Measurements from ENCODE around the gene TOX2.

The TOX2 gene

GRCh38 chr20:44006126-44006525, 91.5 kb downstream of the TOX2 start:
- H3K36me3 Mint-ChIP-seq (ENCODE audit: low read depth): no peaks in the 10 kb centered on the region
- peaks cover 43% of the 10 kb centered on the region for H3K27me3 Mint-ChIP-seq
- H3K9me3 Mint-ChIP-seq: no peaks in the 10 kb centered on the region
- H3K4me1 Mint-ChIP-seq (ENCODE audit: low read depth): no peaks in the 10 kb centered on the region
- no peak overlapping the region for H3K27ac Mint-ChIP-seq
- intact Hi-C loops (cut with micrococcal nuclease): no loop called here
- no peak overlapping the region for H3K4me3 Mint-ChIP-seq

GRCh38 chr20:44006578-44006977, 91.9 kb downstream of the TOX2 start:
- H3K27ac Mint-ChIP-seq: no peak overlapping the region
- no peaks in the 10 kb centered on the region for H3K36me3 Mint-ChIP-seq (ENCODE audit: low read depth)
- intact Hi-C loops (cut with micrococcal nuclease): no loop called here
- H3K4me3 Mint-ChIP-seq: no peak overlapping the region
- H3K4me1 Mint-ChIP-seq (ENCODE audit: low read depth): no peaks in the 10 kb centered on the region
- peaks cover 42% of the 10 kb centered on the region for H3K27me3 Mint-ChIP-seq
- H3K9me3 Mint-ChIP-seq: no peaks in the 10 kb centered on the region

- Mint-ChIP-seq H3K27ac (no peak overlapping the region), H3K27me3 (peaks cover 34% of the 10 kb centered on the region), H3K4me1 (ENCODE audit: low read depth) (no peaks in the 10 kb centered on the region), H3K4me3 (no peak overlapping the region), H3K36me3 (ENCODE audit: low read depth) (no peaks in the 10 kb centered on the region), H3K9me3 (no peaks in the 10 kb centered on the region)
- intact Hi-C loops (cut with micrococcal nuclease): no loop called here
Observed at GRCh38 chr20:44008806-44009678, 94.4 kb downstream of the TOX2 start.

GRCh38 chr20:44009679-44009992, 95.0 kb downstream of the TOX2 start:
- H3K4me1 Mint-ChIP-seq (ENCODE audit: low read depth): no peaks in the 10 kb centered on the region

GRCh38 chr20:44010162-44010704, 95.6 kb downstream of the TOX2 start:
- no peaks in the 10 kb centered on the region for H3K9me3 Mint-ChIP-seq
- H3K27ac Mint-ChIP-seq: no peak overlapping the region
- H3K4me3 Mint-ChIP-seq: no peak overlapping the region
- H3K4me1 Mint-ChIP-seq (ENCODE audit: low read depth): no peaks in the 10 kb centered on the region
- H3K36me3 Mint-ChIP-seq (ENCODE audit: low read depth): no peaks in the 10 kb centered on the region
- intact Hi-C loops (cut with micrococcal nuclease): no loop called here
- H3K27me3 Mint-ChIP-seq: peaks cover 37% of the 10 kb centered on the region

More at GRCh38 chr20:44009679-44009992, 95.0 kb downstream of the TOX2 start:
- Mint-ChIP-seq H3K4me3 (no peak overlapping the region), H3K36me3 (ENCODE audit: low read depth) (no peaks in the 10 kb centered on the region), H3K9me3 (no peaks in the 10 kb centered on the region), H3K27me3 (peaks cover 35% of the 10 kb centered on the region), H3K27ac (no peak overlapping the region)
- intact Hi-C loops (cut with micrococcal nuclease): no loop called here

GRCh38 chr20:44011251-44011940, 96.7 kb downstream of the TOX2 start:
- intact Hi-C loops (cut with micrococcal nuclease): no loop called here
- no peaks in the 10 kb centered on the region for H3K4me1 Mint-ChIP-seq (ENCODE audit: low read depth)
- no peaks in the 10 kb centered on the region for H3K36me3 Mint-ChIP-seq (ENCODE audit: low read depth)
- H3K4me3 Mint-ChIP-seq: no peak overlapping the region
- H3K27ac Mint-ChIP-seq: no peak overlapping the region
- H3K9me3 Mint-ChIP-seq: no peaks in the 10 kb centered on the region
- peaks cover 43% of the 10 kb centered on the region for H3K27me3 Mint-ChIP-seq

GRCh38 chr20:44012466-44013226, 98.0 kb downstream of the TOX2 start:
- Mint-ChIP-seq H3K36me3 (ENCODE audit: low read depth) (no peaks in the 10 kb centered on the region), H3K27ac (no peak overlapping the region), H3K4me3 (no peak overlapping the region), H3K27me3 (peaks cover 47% of the 10 kb centered on the region), H3K4me1 (ENCODE audit: low read depth) (no peaks in the 10 kb centered on the region), H3K9me3 (no peaks in the 10 kb centered on the region)
- intact Hi-C loops (cut with micrococcal nuclease): no loop called here

GRCh38 chr20:44014807-44015732, 100.4 kb downstream of the TOX2 start:
- H3K4me3 Mint-ChIP-seq: no peak overlapping the region
- H3K27me3 Mint-ChIP-seq: peaks cover 60% of the 10 kb centered on the region
- no peak overlapping the region for H3K27ac Mint-ChIP-seq
- H3K4me1 Mint-ChIP-seq (ENCODE audit: low read depth): peaks cover 10% of the 10 kb centered on the region
- intact Hi-C loops (cut with micrococcal nuclease): no loop called here
- no peaks in the 10 kb centered on the region for H3K36me3 Mint-ChIP-seq (ENCODE audit: low read depth)
- no peaks in the 10 kb centered on the region for H3K9me3 Mint-ChIP-seq

- H3K27me3 Mint-ChIP-seq: peaks cover 57% of the 10 kb centered on the region
- no peaks in the 10 kb centered on the region for H3K9me3 Mint-ChIP-seq
- no peak overlapping the region for H3K4me3 Mint-ChIP-seq
- no peaks in the 10 kb centered on the region for H3K36me3 Mint-ChIP-seq (ENCODE audit: low read depth)
- H3K27ac Mint-ChIP-seq: no peak overlapping the region
- intact Hi-C loops (cut with micrococcal nuclease): no loop called here
- H3K4me1 Mint-ChIP-seq (ENCODE audit: low read depth): peaks cover 10% of the 10 kb centered on the region
Observed at GRCh38 chr20:44015733-44016103, 101.1 kb downstream of the TOX2 start.

- intact Hi-C loops (cut with micrococcal nuclease): no loop called here
- Mint-ChIP-seq H3K4me3 (no peak overlapping the region), H3K9me3 (no peaks in the 10 kb centered on the region), H3K27me3 (peaks cover 54% of the 10 kb centered on the region), H3K27ac (no peak overlapping the region), H3K36me3 (ENCODE audit: low read depth) (no peaks in the 10 kb centered on the region), H3K4me1 (ENCODE audit: low read depth) (peaks cover 10% of the 10 kb centered on the region)
Observed at GRCh38 chr20:44016525-44016924, 101.9 kb downstream of the TOX2 start.

GRCh38 chr20:44017211-44017610, 102.6 kb downstream of the TOX2 start:
- Mint-ChIP-seq H3K4me1 (ENCODE audit: low read depth) (peaks cover 10% of the 10 kb centered on the region), H3K9me3 (no peaks in the 10 kb centered on the region), H3K27ac (no peak overlapping the region), H3K36me3 (ENCODE audit: low read depth) (no peaks in the 10 kb centered on the region), H3K27me3 (peaks cover 56% of the 10 kb centered on the region), H3K4me3 (no peak overlapping the region)
- intact Hi-C loops (cut with micrococcal nuclease): no loop called here

- Mint-ChIP-seq H3K9me3 (no peaks in the 10 kb centered on the region), H3K36me3 (ENCODE audit: low read depth) (no peaks in the 10 kb centered on the region), H3K4me1 (ENCODE audit: low read depth) (peaks cover 10% of the 10 kb centered on the region), H3K27ac (no peak overlapping the region), H3K4me3 (no peak overlapping the region), H3K27me3 (peaks cover 58% of the 10 kb centered on the region)
- intact Hi-C loops (cut with micrococcal nuclease): no loop called here
Observed at GRCh38 chr20:44017905-44018258, 103.2 kb downstream of the TOX2 start.

GRCh38 chr20:44018259-44018941, 103.7 kb downstream of the TOX2 start:
- intact Hi-C loops (cut with micrococcal nuclease): no loop called here
- no peaks in the 10 kb centered on the region for H3K36me3 Mint-ChIP-seq (ENCODE audit: low read depth)
- no peak overlapping the region for H3K27ac Mint-ChIP-seq
- peaks cover 10% of the 10 kb centered on the region for H3K4me1 Mint-ChIP-seq (ENCODE audit: low read depth)
- H3K9me3 Mint-ChIP-seq: no peaks in the 10 kb centered on the region
- H3K4me3 Mint-ChIP-seq: no peak overlapping the region
- peaks cover 61% of the 10 kb centered on the region for H3K27me3 Mint-ChIP-seq

Measured in dendritic cell treated with granulocyte-macrophage colony-stimulating factor and Interleukin-4, amounts not matched to agents 40 ng/mL and 50 ng/mL, for 4 days (primary cell).